ENCODE data around the gene DLD. TPM values are rescaled to one million over a fixed set of nuclear protein-coding genes. Genes with fewer than 3 reads are reported as not detected.

DLD gene
- total RNA-seq, 1 donor, result 63.9 TPM

DNA sequence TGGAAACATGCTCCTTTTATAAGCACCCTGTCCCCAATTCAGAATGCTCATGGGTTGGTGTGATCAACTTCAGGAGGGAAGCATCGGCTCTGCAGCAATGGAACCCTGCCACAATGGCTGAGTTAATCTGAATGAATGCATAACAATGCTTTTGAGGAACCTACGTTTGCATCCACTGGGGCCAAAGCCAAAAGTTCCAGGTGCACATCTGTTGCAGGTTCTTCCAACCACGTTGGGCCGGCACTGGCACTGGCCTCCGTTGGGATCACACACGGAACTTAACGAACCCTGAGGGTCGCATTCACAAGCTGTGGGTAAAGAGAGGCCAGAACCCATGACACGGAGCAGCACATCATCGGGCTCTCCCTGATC is 68.5 kb downstream of the DLD start:
- no peak for TF ChIP-seq CTCF (IDR thresholded peaks at IDR 0.05; ENCODE audit: insufficient read depth, low read depth, low read length)
- DNase-seq (ENCODE audit: low read depth), result no peak
- no peak overlapping the region for H3K4me3 ChIP-seq (ENCODE audit: low read depth, low read length)

GRCh38 chr7:107960272-107960671 is 69.3 kb downstream of the DLD start:
- TF ChIP-seq CTCF (IDR thresholded peaks at IDR 0.05; ENCODE audit: insufficient read depth, low read depth, low read length), result no peak
- H3K4me3 ChIP-seq (ENCODE audit: low read depth, low read length), result no peak overlapping the region
- peak; percentile 43 for DNase-seq (ENCODE audit: low read depth)

- H3K4me3 ChIP-seq (ENCODE audit: low read depth, low read length), result no peak overlapping the region
- TF ChIP-seq CTCF (IDR thresholded peaks at IDR 0.05; ENCODE audit: insufficient read depth, low read depth, low read length), result no peak
- peak; percentile 65 for DNase-seq (ENCODE audit: low read depth)
These were observed 70.4 kb downstream of the DLD start for GRCh38 chr7:107961405-107961804.

DNA sequence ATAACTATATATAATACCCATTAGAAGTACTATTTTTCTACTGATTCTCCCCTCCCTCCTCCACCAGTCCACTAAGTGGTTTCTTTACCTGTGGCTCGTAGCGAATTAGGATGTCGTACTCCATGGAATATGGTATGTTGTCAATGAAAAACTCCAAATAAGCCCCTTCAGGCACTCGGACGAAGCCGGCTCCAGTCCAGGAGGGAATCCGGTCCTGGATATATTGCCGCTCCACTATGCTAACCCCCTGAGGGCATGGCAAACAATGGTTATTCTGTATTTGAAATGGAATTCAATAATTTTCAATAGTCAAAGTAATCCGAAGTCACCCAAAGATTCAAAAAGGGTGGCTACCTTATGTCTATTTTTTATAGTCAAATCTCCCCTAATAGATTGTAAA is 71.8 kb downstream of the DLD start:
- no peak for TF ChIP-seq CTCF (IDR thresholded peaks at IDR 0.05; ENCODE audit: insufficient read depth, low read depth, low read length)
- no peak for DNase-seq (ENCODE audit: low read depth)
- H3K4me3 ChIP-seq (ENCODE audit: low read depth, low read length), result no peak overlapping the region

DNA sequence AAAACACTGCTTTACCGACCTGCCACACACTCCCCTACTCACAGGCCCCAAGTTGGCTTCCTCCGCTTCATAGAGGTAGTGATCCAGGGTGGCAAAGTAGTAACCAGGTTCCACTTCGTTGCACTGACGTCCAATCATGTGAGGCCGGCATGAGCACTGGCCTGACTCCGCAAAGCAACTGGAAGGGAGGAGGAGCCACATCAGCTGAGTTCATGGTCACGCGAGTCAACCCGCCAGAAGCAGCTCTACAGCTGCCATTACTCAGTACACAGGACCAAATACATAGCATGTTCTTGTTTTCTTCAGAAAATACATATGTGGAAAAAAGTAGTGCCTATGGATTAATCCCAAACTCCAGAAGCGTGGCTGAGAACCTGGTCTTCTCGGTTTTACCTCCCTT is 73.5 kb downstream of the DLD start:
- DNase-seq (ENCODE audit: low read depth), result no peak
- no peak for TF ChIP-seq CTCF (IDR thresholded peaks at IDR 0.05; ENCODE audit: insufficient read depth, low read depth, low read length)
- no peak overlapping the region for H3K4me3 ChIP-seq (ENCODE audit: low read depth, low read length)

GRCh38 chr7:107966711-107967110 is 75.7 kb downstream of the DLD start:
- no peak for TF ChIP-seq CTCF (IDR thresholded peaks at IDR 0.05; ENCODE audit: insufficient read depth, low read depth, low read length)
- no peak overlapping the region for H3K4me3 ChIP-seq (ENCODE audit: low read depth, low read length)
- peak; percentile 78 for DNase-seq (ENCODE audit: low read depth)

DNA sequence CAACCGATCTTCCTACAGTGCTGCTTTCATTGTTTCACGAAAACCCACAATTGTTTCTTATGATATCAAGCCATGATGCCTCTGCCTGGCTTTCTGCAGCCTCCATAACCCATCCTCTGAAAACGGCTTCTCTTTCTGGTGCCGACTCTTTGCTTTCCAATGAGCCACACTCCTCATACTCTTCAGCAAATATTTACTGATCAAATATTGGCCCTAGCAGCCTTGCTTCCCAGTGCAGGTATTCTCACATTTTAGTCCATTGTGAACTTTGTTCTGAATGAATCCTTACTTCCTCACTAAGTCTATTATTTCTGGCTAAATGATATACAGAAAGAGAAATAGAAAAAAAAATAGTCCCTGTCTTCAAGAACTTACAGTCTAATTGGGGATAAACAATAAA is 76.4 kb downstream of the DLD start:
- no peak for DNase-seq (ENCODE audit: low read depth)
- H3K4me3 ChIP-seq (ENCODE audit: low read depth, low read length), result no peak overlapping the region
- TF ChIP-seq CTCF (IDR thresholded peaks at IDR 0.05; ENCODE audit: insufficient read depth, low read depth, low read length), result no peak
